ENCODE data around the gene TET1. TPM values are rescaled to one million over a fixed set of nuclear protein-coding genes. Genes with fewer than 3 reads are reported as not detected.

TET1 gene
- total and polyA plus RNA-seq, 9 of the 15 experiments (the other 6 are each of a cell fraction or from before 2014, with no cell fraction given): 2.6 to 21.3 (median 11.6) TPM

DNA sequence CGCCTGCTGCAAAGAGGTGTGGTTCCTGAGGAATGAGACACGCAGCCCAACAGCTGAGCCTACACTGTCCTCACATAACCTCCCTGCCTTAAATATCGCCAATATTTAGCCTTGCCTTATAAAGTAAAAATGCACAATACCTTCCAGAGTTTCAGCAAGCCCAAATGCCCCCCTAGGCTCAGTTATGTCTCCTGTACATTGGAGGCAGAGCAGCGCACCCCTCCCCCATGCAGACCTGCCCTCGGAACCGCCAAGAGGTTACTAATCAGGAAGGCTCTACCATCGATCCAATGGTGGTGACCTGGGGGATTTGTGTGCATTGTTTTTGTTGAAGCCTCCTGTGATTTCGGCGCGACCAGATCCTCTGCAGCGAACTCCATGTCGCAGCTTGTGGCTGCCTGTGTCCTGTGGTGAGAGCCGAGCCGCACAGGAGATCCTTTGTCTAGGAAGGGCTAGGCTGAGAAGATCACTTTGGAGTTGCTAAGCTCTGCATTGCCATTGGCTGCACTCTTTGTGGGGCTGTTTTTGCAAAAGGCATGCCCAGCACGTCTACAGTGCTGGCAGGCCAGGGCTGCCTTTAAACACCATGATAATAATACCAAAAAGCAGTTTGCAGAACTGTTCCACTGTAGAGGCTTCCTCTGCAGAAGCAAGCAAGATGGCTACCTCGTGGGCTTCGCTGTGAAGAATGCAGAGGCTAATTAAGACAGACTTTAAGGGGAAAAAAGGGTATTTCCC is 40.1 kb downstream of the TET1 start (continued):
- TF ChIP-seq, protein P1, sequence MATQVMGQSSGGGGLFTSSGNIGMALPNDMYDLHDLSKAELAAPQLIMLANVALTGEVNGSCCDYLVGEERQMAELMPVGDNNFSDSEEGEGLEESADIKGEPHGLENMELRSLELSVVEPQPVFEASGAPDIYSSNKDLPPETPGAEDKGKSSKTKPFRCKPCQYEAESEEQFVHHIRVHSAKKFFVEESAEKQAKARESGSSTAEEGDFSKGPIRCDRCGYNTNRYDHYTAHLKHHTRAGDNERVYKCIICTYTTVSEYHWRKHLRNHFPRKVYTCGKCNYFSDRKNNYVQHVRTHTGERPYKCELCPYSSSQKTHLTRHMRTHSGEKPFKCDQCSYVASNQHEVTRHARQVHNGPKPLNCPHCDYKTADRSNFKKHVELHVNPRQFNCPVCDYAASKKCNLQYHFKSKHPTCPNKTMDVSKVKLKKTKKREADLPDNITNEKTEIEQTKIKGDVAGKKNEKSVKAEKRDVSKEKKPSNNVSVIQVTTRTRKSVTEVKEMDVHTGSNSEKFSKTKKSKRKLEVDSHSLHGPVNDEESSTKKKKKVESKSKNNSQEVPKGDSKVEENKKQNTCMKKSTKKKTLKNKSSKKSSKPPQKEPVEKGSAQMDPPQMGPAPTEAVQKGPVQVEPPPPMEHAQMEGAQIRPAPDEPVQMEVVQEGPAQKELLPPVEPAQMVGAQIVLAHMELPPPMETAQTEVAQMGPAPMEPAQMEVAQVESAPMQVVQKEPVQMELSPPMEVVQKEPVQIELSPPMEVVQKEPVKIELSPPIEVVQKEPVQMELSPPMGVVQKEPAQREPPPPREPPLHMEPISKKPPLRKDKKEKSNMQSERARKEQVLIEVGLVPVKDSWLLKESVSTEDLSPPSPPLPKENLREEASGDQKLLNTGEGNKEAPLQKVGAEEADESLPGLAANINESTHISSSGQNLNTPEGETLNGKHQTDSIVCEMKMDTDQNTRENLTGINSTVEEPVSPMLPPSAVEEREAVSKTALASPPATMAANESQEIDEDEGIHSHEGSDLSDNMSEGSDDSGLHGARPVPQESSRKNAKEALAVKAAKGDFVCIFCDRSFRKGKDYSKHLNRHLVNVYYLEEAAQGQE (IDR thresholded peaks at IDR 0.05; ENCODE audit: borderline replicate concordance): no peak
- TF ChIP-seq, protein P1 (CRISPR knock-in tag; IDR thresholded peaks at IDR 0.05; ENCODE audit: low read depth): 0 out of 2 replicates have a peak, but pooled peaks have one; percentile 35
- TF ChIP-seq MYC (IDR thresholded peaks at IDR 0.05; ENCODE audit: low read depth, low read length) (peak; percentile 43; the same call in 1 of the 2 replicates), MYC (CRISPR knock-in tag; IDR thresholded peaks at IDR 0.05; ENCODE audit: borderline replicate concordance, low read depth) (no peak), NFIX (CRISPR knock-in tag; IDR thresholded peaks at IDR 0.05; ENCODE audit: low read depth) (no peak), SMAD3 (CRISPR knock-in tag; conservative IDR thresholded peaks at IDR 0.05) (no peak), NFRKB (IDR thresholded peaks at IDR 0.05; ENCODE audit: low read depth) (peak; percentile 55; the same call in 1 of the 2 replicates), YY1 (IDR thresholded peaks at IDR 0.05; ENCODE audit: borderline replicate concordance in 1 of 3, control insufficient read depth in 1 of 3, extremely low read depth in 1 of 3, insufficient read depth in 3 of 3, insufficient read length in 1 of 3, insufficient replicate concordance in 2 of 3, low read depth in 1 of 3, low read length in 2 of 3) (peak; percentile 45 to 91 (median 63)), TOE1 (IDR thresholded peaks at IDR 0.05; ENCODE audit: borderline replicate concordance) (peak; percentile 77; the same call in 1 of the 2 replicates), TOE1 (CRISPR knock-in tag; IDR thresholded peaks at IDR 0.05; ENCODE audit: borderline replicate concordance, low read depth) (no peak), CBX3 (IDR thresholded peaks at IDR 0.05; ENCODE audit: borderline replicate concordance in 1 of 2, low read length in 2 of 2) (0 out of 3 replicates have a peak, but pooled peaks of 1 of the 2 experiments have one; percentile 10), ZNF740 (CRISPR knock-in tag; IDR thresholded peaks at IDR 0.05) (peak; percentile 23; the same call in 1 of the 2 replicates), ZNF740 (tag; IDR thresholded peaks at IDR 0.05) (no peak), LCOR (CRISPR knock-in tag; IDR thresholded peaks at IDR 0.05) (peak; percentile 72; the same call in 1 of the 2 replicates), NR2C2 (CRISPR knock-in tag; IDR thresholded peaks at IDR 0.05) (no peak), NR2C2 (tag; IDR thresholded peaks at IDR 0.05) (peak; percentile 24), XRCC5 (IDR thresholded peaks at IDR 0.05; ENCODE audit: low read depth, low read length) (0 out of 2 replicates have a peak, but pooled peaks have one; percentile 56), CREB1 (IDR thresholded peaks at IDR 0.05) (no peak), CREB1 (CRISPR knock-in tag; IDR thresholded peaks at IDR 0.05) (peak; percentile 33; the same call in 1 of the 2 replicates)

Measured in K562 (cell line).